ENCODE data around the gene CDH5. TPM values are rescaled to one million over a fixed set of nuclear protein-coding genes. Genes with fewer than 3 reads are reported as not detected.

Gene CDH5
- polyA plus RNA-seq, 1 donor (not counting 4 experiments of a cell fraction or from before 2014, with no cell fraction given), result 0.05 TPM

DNA sequence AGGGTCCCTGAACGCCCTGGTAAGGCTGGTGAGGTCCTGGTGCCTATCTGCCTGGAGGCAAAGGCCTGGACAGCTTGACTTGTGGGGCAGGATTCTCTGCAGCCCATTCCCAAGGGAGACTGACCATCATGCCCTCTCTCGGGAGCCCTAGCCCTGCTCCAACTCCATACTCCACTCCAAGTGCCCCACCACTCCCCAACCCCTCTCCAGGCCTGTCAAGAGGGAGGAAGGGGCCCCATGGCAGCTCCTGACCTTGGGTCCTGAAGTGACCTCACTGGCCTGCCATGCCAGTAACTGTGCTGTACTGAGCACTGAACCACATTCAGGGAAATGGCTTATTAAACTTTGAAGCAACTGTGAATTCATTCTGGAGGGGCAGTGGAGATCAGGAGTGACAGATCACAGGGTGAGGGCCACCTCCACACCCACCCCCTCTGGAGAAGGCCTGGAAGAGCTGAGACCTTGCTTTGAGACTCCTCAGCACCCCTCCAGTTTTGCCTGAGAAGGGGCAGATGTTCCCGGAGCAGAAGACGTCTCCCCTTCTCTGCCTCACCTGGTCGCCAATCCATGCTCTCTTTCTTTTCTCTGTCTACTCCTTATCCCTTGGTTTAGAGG is 37.1 kb downstream of the CDH5 start:
- H3K9me3 ChIP-seq (ENCODE audit: control insufficient read depth, low read depth, low read length), result no peaks in the 10 kb centered on the region
- FAIRE-seq, result no peak
- dilution Hi-C loops (cut with MboI; ENCODE audit: extremely low pct_ligation_motif_present, low sequenced_read_pairs), result no loop called here

GRCh38 chr16:66405057-66405783 is 38.7 kb downstream of the CDH5 start:
- no peak for TF ChIP-seq CTCF (optimal IDR thresholded peaks at IDR 0.05 in 1 of 3, IDR thresholded peaks at IDR 0.05 in 1 of 3, conservative IDR thresholded peaks at IDR 0.05 in 1 of 3; ENCODE audit: extremely low read depth in 1 of 3, insufficient read depth in 2 of 3, low read length in 3 of 3)
- TF ChIP-seq EZH2 (IDR thresholded peaks at IDR 0.05; ENCODE audit: low read length), result no peak
- H3K36me3 ChIP-seq (ENCODE audit: control insufficient read depth in 2 of 2, extremely low read depth in 1 of 2, insufficient read depth in 2 of 2, low read length in 2 of 2), result no peaks in the 10 kb centered on the region
- FAIRE-seq (no peak), DNase-seq (ENCODE audit: low read depth, low spot score) (no peak)
- no peak overlapping the region for H3K27ac ChIP-seq (ENCODE audit: control insufficient read depth, insufficient read depth, low read length)
- dilution Hi-C loops (cut with MboI; ENCODE audit: extremely low pct_ligation_motif_present, low sequenced_read_pairs), result no loop called here
- H3K9me1 ChIP-seq (ENCODE audit: control insufficient read depth, extremely low read depth, insufficient read depth, low read length), result no peaks in the 10 kb centered on the region
- H3K4me3 ChIP-seq (ENCODE audit: control insufficient read depth in 2 of 3, extremely low read depth in 1 of 3, insufficient read depth in 2 of 3, low read depth in 1 of 3, low read length in 3 of 3), result no peak overlapping the region
- peaks cover 28% of the 10 kb centered on the region for H3K4me1 ChIP-seq (ENCODE audit: control insufficient read depth, extremely low read depth, insufficient read depth, low read length)
- no peaks in the 10 kb centered on the region for H4K20me1 ChIP-seq (ENCODE audit: control insufficient read depth, extremely low read depth, insufficient read depth, low read length)
- H3K4me2 ChIP-seq (ENCODE audit: control insufficient read depth, extremely low read depth, insufficient read depth, low read depth, low read length), result no peak overlapping the region
- peaks cover 6% of the 10 kb centered on the region for H3K27me3 ChIP-seq (ENCODE audit: control insufficient read depth, extremely low read depth, insufficient read depth, low read length)
- no peak overlapping the region for H3K9ac ChIP-seq (ENCODE audit: control insufficient read depth, extremely low read depth, insufficient read depth, low read length)
- no peak overlapping the region for H2AFZ ChIP-seq (ENCODE audit: control insufficient read depth, low read length)
- H3K79me2 ChIP-seq (ENCODE audit: control insufficient read depth, insufficient read depth, low read length), result no peaks in the 10 kb centered on the region
- no peaks in the 10 kb centered on the region for H3K9me3 ChIP-seq (ENCODE audit: control insufficient read depth, low read depth, low read length)

More for the DNA sequence above, 37.1 kb downstream of the CDH5 start:
- peaks cover 6% of the 10 kb centered on the region for H3K27me3 ChIP-seq (ENCODE audit: control insufficient read depth, extremely low read depth, insufficient read depth, low read length)
- no peak for TF ChIP-seq CTCF (optimal IDR thresholded peaks at IDR 0.05 in 1 of 3, IDR thresholded peaks at IDR 0.05 in 1 of 3, conservative IDR thresholded peaks at IDR 0.05 in 1 of 3; ENCODE audit: extremely low read depth in 1 of 3, insufficient read depth in 2 of 3, low read length in 3 of 3)
- no peak for TF ChIP-seq EZH2 (IDR thresholded peaks at IDR 0.05; ENCODE audit: low read length)
- no peak overlapping the region for H3K27ac ChIP-seq (ENCODE audit: control insufficient read depth, insufficient read depth, low read length)
- no peaks in the 10 kb centered on the region for H3K36me3 ChIP-seq (ENCODE audit: control insufficient read depth in 2 of 2, extremely low read depth in 1 of 2, insufficient read depth in 2 of 2, low read length in 2 of 2)
- H3K79me2 ChIP-seq (ENCODE audit: control insufficient read depth, insufficient read depth, low read length), result no peaks in the 10 kb centered on the region
- no peak for DNase-seq (ENCODE audit: low read depth, low spot score)
- H3K4me3 ChIP-seq (ENCODE audit: control insufficient read depth in 2 of 3, extremely low read depth in 1 of 3, insufficient read depth in 2 of 3, low read depth in 1 of 3, low read length in 3 of 3), result no peak overlapping the region
- H3K9me1 ChIP-seq (ENCODE audit: control insufficient read depth, extremely low read depth, insufficient read depth, low read length), result no peaks in the 10 kb centered on the region
- no peak overlapping the region for H2AFZ ChIP-seq (ENCODE audit: control insufficient read depth, low read length)
- H3K4me2 ChIP-seq (ENCODE audit: control insufficient read depth, extremely low read depth, insufficient read depth, low read depth, low read length), result no peak overlapping the region
- H3K9ac ChIP-seq (ENCODE audit: control insufficient read depth, extremely low read depth, insufficient read depth, low read length), result no peak overlapping the region
- no peaks in the 10 kb centered on the region for H4K20me1 ChIP-seq (ENCODE audit: control insufficient read depth, extremely low read depth, insufficient read depth, low read length)
- H3K4me1 ChIP-seq (ENCODE audit: control insufficient read depth, extremely low read depth, insufficient read depth, low read length), result peaks cover 20% of the 10 kb centered on the region

Measured in keratinocyte (primary cell).